Mucosa of rectum (tissue), 2 donors: Measurements from ENCODE around the gene KIF12.

Experiments
- H3K27ac ChIP-seq, 2 donors: one replicate each; pipeline ENCODE4 v1.7.0; 2013; ENCODE audit warnings: inconsistent platforms in 2 of 2, low read depth in 2 of 2, low read length in 2 of 2
- H3K27me3 ChIP-seq, 2 donors: one replicate each; pipeline ENCODE4 v1.7.0; 2013; ENCODE audit warnings: low read length in 2 of 2; ENCODE audit not compliant: control insufficient read depth in 2 of 2, insufficient read depth in 2 of 2
- H3K36me3 ChIP-seq, 2 donors: one replicate each; pipeline ENCODE4 v1.7.0; 2013; ENCODE audit warnings: low read length in 2 of 2; ENCODE audit not compliant: control insufficient read depth in 2 of 2, insufficient read depth in 2 of 2
- H3K4me1 ChIP-seq, 2 donors: one replicate each; pipeline ENCODE4 v1.7.0; 2013; ENCODE audit warnings: low read length in 2 of 2, mild to moderate bottlenecking in 1 of 2; ENCODE audit not compliant: control insufficient read depth in 2 of 2, insufficient read depth in 2 of 2
- H3K4me3 ChIP-seq, 2 donors: one replicate each; pipeline ENCODE4 v1.7.0; 2013; ENCODE audit warnings: low read length in 2 of 2
- H3K9ac ChIP-seq, 2 donors: one replicate each; pipeline ENCODE4 v1.7.0; 2013; ENCODE audit warnings: low read length in 2 of 2, low read depth in 1 of 2, mild to moderate bottlenecking in 1 of 2
- H3K9me3 ChIP-seq, 2 donors: one replicate each; pipeline ENCODE4 v1.7.0; 2013; ENCODE audit warnings: low read length in 2 of 2; ENCODE audit not compliant: control insufficient read depth in 2 of 2
- donor health status: healthy.
- donor health status: Normal muscosa, but diverticular disease.

Gene KIF12

DNA sequence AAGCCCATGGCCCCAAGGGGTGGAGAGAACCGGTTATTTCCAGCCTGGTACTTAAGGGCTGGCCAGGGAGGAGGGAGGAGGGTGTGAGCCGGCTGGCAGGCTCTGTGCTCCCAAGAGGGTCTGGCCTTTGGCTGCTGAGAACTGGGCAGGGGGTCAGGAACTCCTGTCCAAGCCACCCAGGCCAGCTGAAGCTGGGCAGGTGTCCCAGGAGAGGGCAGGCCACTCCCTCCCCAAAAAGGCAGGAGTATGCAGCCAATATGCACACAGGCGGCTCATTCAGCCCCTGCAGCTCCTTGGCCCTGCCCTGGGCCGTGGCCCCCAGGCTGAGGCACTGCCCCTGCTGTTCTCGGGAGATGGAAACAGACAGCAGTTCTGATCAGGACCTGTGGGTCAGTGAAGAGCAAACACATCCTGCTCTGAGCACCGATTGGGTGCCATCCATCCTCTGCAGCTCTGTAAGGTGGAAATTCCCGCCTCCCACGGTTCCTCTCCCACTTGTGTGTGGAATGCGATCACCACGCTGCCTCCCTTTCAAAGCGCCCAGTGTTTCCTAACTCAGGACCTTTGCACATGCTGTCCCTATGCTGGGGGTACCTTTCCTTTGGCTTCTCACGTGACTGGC is 17.1 kb upstream of the KIF12 start:
- H3K4me3 ChIP-seq, result no peak overlapping the region
- no peak overlapping the region for H3K9ac ChIP-seq
- H3K27ac ChIP-seq, result no peak overlapping the region
- H3K9me3 ChIP-seq, result no peaks in the 10 kb centered on the region
- peaks cover 8 to 18% of the 10 kb centered on the region in 2 donors for H3K4me1 ChIP-seq
- peaks cover 0 to 7% of the 10 kb centered on the region in 2 donors for H3K27me3 ChIP-seq
- H3K36me3 ChIP-seq, result no peaks in the 10 kb centered on the region

GRCh38 chr9:114115654-114116125 is 16.6 kb upstream of the KIF12 start:
- no peak overlapping the region for H3K27ac ChIP-seq
- no peak overlapping the region for H3K4me3 ChIP-seq
- no peaks in the 10 kb centered on the region for H3K9me3 ChIP-seq
- H3K36me3 ChIP-seq, result no peaks in the 10 kb centered on the region
- H3K9ac ChIP-seq, result no peak overlapping the region
- H3K27me3 ChIP-seq, result peaks cover 0 to 7% of the 10 kb centered on the region in 2 donors
- peaks cover 8 to 18% of the 10 kb centered on the region in 2 donors for H3K4me1 ChIP-seq

DNA sequence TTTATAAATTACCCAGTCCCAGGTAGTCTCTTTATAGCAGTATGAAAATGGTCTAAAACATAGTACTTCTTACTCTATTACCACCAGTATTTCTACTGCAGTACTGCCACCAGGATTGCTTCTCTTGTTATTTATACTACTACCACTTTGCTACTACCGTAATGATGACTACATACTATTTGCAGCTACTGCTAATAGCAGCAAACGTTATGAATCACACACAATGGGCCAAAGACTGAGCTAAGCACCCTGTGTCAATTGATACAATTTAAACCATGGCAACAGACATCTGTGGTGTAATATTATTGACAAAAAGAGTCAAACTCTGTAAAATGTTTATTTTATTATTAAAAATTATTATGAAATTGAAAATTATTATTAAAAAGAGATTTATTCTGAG is 15.3 kb upstream of the KIF12 start:
- Histone ChIP-seq H3K4me1 (peaks cover 2 to 8% of the 10 kb centered on the region in 2 donors), H3K36me3 (no peaks in the 10 kb centered on the region), H3K9ac (no peak overlapping the region), H3K4me3 (no peak overlapping the region), H3K27ac (no peak overlapping the region), H3K27me3 (peaks cover 0 to 7% of the 10 kb centered on the region in 2 donors), H3K9me3 (no peaks in the 10 kb centered on the region)

- Histone ChIP-seq H3K27ac (no peak overlapping the region), H3K36me3 (no peaks in the 10 kb centered on the region), H3K9me3 (no peaks in the 10 kb centered on the region), H3K4me1 (peaks cover 0 to 5% of the 10 kb centered on the region in 2 donors), H3K9ac (no peak overlapping the region), H3K4me3 (no peak overlapping the region), H3K27me3 (peaks cover 0 to 7% of the 10 kb centered on the region in 2 donors)
Observed at GRCh38 chr9:114112778-114113584, 13.9 kb upstream of the KIF12 start.

DNA sequence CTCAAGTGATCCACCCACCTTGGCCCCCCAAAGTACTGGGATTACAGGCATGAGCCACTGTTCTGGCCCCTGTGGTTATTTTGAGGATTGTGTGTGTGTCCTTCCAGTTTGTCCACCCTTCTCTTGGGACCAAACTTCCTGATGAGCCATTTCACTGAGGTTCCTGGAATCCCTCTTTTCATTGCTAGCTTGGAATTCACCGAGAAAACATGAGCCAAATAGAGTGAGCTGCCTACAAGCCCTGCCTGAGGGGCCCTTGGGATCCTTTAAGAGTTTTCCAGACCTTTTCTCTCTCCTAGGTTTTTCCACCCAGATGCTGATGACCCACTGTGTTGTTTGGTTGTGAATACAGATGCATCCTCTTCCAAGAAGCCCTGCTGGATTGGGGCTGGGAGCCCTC is 13.2 kb upstream of the KIF12 start:
- H3K4me3 ChIP-seq, result no peak overlapping the region
- peaks cover 0 to 7% of the 10 kb centered on the region in 2 donors for H3K27me3 ChIP-seq
- H3K27ac ChIP-seq, result no peak overlapping the region
- H3K9me3 ChIP-seq, result no peaks in the 10 kb centered on the region
- H3K4me1 ChIP-seq, result peaks cover 0 to 8% of the 10 kb centered on the region in 2 donors
- H3K9ac ChIP-seq, result no peak overlapping the region
- no peaks in the 10 kb centered on the region for H3K36me3 ChIP-seq

DNA sequence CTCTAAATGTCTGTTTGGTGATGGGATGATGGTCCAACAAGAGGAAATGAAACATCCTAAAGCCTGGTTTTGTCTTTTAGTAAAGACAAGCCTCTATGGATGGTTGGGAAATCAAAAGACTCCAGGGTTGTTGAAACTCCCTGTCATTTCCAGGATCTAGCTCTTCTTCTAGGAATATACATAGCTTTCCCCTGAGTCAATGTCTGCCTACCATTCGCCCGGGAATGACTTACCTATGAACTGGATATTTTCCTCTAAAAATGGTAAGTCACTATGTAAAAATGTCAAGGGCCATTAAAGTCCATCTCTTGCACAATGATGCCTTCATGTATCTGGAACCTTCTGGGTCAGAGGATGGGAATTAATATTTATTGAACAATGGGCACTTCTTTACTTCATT is 11.1 kb upstream of the KIF12 start:
- Histone ChIP-seq H3K36me3 (no peaks in the 10 kb centered on the region), H3K27me3 (peaks cover 0 to 2% of the 10 kb centered on the region in 2 donors), H3K4me1 (peaks cover 0 to 8% of the 10 kb centered on the region in 2 donors), H3K9ac (no peak overlapping the region), H3K4me3 (no peak overlapping the region), H3K27ac (no peak overlapping the region), H3K9me3 (no peaks in the 10 kb centered on the region)

GRCh38 chr9:114109124-114109523 is 10.0 kb upstream of the KIF12 start:
- Histone ChIP-seq H3K4me1 (peaks cover 0 to 8% of the 10 kb centered on the region in 2 donors), H3K36me3 (no peaks in the 10 kb centered on the region), H3K4me3 (no peak overlapping the region), H3K27ac (no peak overlapping the region), H3K27me3 (peaks cover 0 to 2% of the 10 kb centered on the region in 2 donors), H3K9ac (no peak overlapping the region), H3K9me3 (no peaks in the 10 kb centered on the region)

DNA sequence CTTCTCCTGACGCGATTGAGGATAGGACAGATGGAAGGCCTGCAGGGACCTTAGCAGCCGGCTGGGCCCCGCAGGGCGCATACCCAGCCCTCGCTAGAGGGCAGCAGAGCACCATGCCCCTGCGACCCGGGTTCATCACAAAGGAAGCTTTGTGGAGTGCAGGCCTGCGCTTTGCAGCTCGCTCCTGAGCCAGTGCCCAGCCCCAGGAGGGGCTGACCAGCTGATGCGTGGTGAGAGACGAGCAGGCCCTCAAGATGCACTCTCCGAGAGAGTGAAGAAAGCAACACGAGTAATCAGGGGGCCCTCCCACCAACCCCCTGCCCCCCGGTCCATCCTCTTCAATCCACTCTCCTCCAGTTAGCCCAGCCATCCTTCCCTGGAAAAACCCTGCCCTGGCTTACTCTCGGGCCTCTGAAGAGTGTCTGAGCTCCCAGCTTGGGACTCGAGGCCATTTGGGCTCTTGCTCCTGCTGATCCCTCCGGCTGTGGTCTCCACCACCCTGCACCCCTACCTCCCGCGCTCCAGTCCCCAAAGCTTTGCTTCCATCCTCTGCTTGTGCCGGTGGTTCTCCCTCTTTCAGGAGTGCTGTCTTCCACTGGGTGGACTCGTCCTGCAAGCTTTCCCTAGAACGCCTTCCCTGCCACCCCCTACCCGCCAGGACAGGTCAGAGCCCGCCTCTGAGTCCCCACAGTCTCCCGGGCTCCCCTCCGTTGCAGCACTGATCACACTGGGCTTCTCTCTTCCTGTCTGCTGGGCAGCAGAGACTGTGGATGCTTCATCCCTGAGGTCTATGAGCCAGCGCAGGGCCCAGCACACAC is 9.1 kb upstream of the KIF12 start:
- no peak overlapping the region for H3K9ac ChIP-seq
- H3K27me3 ChIP-seq, result peaks cover 0 to 2% of the 10 kb centered on the region in 2 donors
- no peaks in the 10 kb centered on the region for H3K9me3 ChIP-seq
- no peak overlapping the region for H3K4me3 ChIP-seq
- H3K4me1 ChIP-seq, result peaks cover 0 to 8% of the 10 kb centered on the region in 2 donors
- no peaks in the 10 kb centered on the region for H3K36me3 ChIP-seq
- no peak overlapping the region for H3K27ac ChIP-seq

DNA sequence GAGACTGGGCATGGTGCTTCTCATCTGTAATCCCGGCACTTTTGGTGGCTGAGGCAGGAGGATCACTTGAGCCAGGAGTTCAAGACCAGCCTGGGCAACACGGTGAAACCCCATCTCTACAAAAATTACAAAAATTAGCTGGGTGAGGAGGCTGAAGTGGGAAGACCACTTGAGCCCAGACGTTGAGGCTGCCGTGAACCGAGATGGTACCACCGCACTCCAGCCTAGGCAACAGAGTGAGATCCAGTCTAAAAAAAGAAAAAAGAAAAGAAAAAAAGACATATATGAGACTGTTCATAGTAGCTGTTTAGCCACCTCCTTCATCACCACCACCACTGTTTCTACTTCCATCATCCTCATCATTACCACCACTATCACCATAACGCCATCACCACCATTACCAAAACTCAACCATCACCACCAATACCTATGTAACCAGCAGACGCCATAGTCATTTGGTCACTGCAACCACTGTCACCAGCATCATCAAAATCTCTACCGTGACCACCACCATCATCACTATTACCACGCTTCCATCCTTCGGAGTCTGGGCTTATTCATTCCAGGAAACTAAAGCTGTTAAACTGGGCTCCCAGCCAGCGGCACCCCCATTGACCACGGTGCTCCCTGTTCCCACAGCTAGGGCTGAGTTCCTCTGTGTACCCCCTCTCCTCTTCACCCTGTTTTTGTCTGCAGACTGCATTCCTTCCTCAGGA is 8.4 kb upstream of the KIF12 start:
- Histone ChIP-seq H3K4me1 (peaks cover 0 to 2% of the 10 kb centered on the region in 2 donors), H3K27ac (no peak overlapping the region), H3K9me3 (no peaks in the 10 kb centered on the region), H3K9ac (no peak overlapping the region), H3K36me3 (no peaks in the 10 kb centered on the region), H3K27me3 (peaks cover 0 to 1% of the 10 kb centered on the region in 2 donors), H3K4me3 (no peak overlapping the region)
